DOHH2 (cell line): ENCODE measurements around the gene SETD9.

Source experiments
- H3F3A ChIP-seq: fragments of 200-600 bp; sonication (generic), shearing (Covaris generic); 2 replicates; pipeline ENCODE4 v1.6.0; 2016; ENCODE audit warnings: antibody characterized with exemption, mild to moderate bottlenecking; ENCODE audit not compliant: control insufficient read depth, insufficient read depth
- H3K27ac ChIP-seq: fragments of 200-600 bp; sonication (generic); 2 replicates; pipeline ENCODE4 v1.5.1; 2014; ENCODE audit warnings: low read depth, mild to moderate bottlenecking, low read length, moderate library complexity
- H3K27me3 ChIP-seq: fragments of 200-600 bp; sonication (generic); 2 replicates; pipeline ENCODE4 v1.6.1; 2014; ENCODE audit warnings: mild to moderate bottlenecking, low read length, mixed read lengths; ENCODE audit not compliant: control insufficient read depth
- H3K36me3 ChIP-seq: fragments of 200-600 bp; sonication (generic); 2 replicates; pipeline ENCODE4 v1.6.1; 2014; ENCODE audit warnings: mild to moderate bottlenecking, low read length, moderate library complexity, mixed read lengths; ENCODE audit not compliant: control insufficient read depth
- H3K4me1 ChIP-seq: fragments of 200-600 bp; sonication (generic); 2 replicates; pipeline ENCODE4 v1.6.1; 2014; ENCODE audit warnings: mild to moderate bottlenecking, low read length, mixed read lengths; ENCODE audit not compliant: control insufficient read depth
- H3K4me2 ChIP-seq: fragments of 200-600 bp; sonication (generic); 2 replicates; pipeline ENCODE4 v1.6.0; 2014; ENCODE audit warnings: mild to moderate bottlenecking, low read length, moderate library complexity
- H3K4me3 ChIP-seq: fragments of 200-600 bp; sonication (generic); 2 replicates; pipeline ENCODE4 v1.5.1; 2014; ENCODE audit warnings: mild to moderate bottlenecking, low read length, mixed read lengths
- H3K79me2 ChIP-seq: fragments of 200-600 bp; sonication (generic); 2 replicates; pipeline ENCODE4 v1.6.1; 2014; ENCODE audit warnings: mild to moderate bottlenecking, low read length, mixed read lengths; ENCODE audit not compliant: control insufficient read depth
- H3K9me2 ChIP-seq: fragments of 200-600 bp; sonication (generic); replicated peaks from 2 replicates; pipeline ENCODE4 v1.6.1; 2014; ENCODE audit warnings: mild to moderate bottlenecking, low read length, mixed read lengths; ENCODE audit not compliant: control insufficient read depth
- H3K9me3 ChIP-seq: fragments of 200-600 bp; sonication (generic); 2 replicates; pipeline ENCODE4 v1.6.1; 2014; ENCODE audit warnings: antibody characterized with exemption, low read length, mixed read lengths; ENCODE audit not compliant: control insufficient read depth, insufficient read depth
- H4K20me1 ChIP-seq: fragments of 200-600 bp; sonication (generic); 2 replicates; pipeline ENCODE4 v1.6.0; 2014; ENCODE audit warnings: low read depth, mild to moderate bottlenecking, antibody characterized with exemption, low read length, moderate library complexity; ENCODE audit not compliant: control insufficient read depth, insufficient read depth
- EZH2phosphoT487 ChIP-seq: fragments of 200-600 bp; sonication (generic); IDR thresholded peaks from 2 replicates; pipeline ENCODE4 v1.6.1; 2017; ENCODE audit warnings: borderline replicate concordance, mild to moderate bottlenecking, antibody characterized with exemption, low read length, moderate library complexity, mixed read lengths
- TF ChIP-seq, protein P1 (sequence below): fragments of 200-600 bp; sonication (generic); IDR thresholded peaks from one replicate; pipeline ENCODE4 v1.5.1; 2014; ENCODE audit warnings: antibody characterized with exemption, mild to moderate bottlenecking, low read depth, low read length; ENCODE audit not compliant: poor library complexity, severe bottlenecking

SETD9 gene

DNA sequence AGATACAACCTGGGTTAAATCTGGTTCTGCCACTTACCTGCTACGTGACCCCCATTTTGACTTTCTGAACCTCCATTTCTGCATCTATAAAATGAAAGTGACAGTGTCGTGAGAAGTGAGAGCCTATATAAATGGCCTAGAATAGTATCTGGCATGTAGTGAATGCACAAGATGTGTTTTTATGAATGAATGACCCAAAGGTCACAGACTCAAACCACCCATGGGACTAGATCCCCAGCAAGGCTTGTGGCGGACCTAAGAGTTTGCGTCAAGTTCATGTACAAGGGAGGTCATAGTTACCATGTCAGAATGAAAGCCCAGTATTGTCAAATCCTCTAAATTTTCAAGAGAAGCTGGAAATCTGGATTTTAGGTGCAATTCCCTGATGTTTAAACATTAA, 11.2 kb upstream of the SETD9 start:
- no peaks in the 10 kb centered on the region for H4K20me1 ChIP-seq
- H3K4me2 ChIP-seq, result no peak overlapping the region
- H3K27me3 ChIP-seq, result no peaks in the 10 kb centered on the region
- no peak for TF ChIP-seq EZH2phosphoT487
- TF ChIP-seq, protein P1, sequence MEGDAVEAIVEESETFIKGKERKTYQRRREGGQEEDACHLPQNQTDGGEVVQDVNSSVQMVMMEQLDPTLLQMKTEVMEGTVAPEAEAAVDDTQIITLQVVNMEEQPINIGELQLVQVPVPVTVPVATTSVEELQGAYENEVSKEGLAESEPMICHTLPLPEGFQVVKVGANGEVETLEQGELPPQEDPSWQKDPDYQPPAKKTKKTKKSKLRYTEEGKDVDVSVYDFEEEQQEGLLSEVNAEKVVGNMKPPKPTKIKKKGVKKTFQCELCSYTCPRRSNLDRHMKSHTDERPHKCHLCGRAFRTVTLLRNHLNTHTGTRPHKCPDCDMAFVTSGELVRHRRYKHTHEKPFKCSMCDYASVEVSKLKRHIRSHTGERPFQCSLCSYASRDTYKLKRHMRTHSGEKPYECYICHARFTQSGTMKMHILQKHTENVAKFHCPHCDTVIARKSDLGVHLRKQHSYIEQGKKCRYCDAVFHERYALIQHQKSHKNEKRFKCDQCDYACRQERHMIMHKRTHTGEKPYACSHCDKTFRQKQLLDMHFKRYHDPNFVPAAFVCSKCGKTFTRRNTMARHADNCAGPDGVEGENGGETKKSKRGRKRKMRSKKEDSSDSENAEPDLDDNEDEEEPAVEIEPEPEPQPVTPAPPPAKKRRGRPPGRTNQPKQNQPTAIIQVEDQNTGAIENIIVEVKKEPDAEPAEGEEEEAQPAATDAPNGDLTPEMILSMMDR, result no peak
- no peaks in the 10 kb centered on the region for H3K79me2 ChIP-seq
- no peaks in the 10 kb centered on the region for H3K4me1 ChIP-seq
- no peaks in the 10 kb centered on the region for H3K9me3 ChIP-seq
- H3K4me3 ChIP-seq, result no peak overlapping the region
- no peaks in the 10 kb centered on the region for H3K9me2 ChIP-seq
- no peak overlapping the region for H3K27ac ChIP-seq
- H3F3A ChIP-seq, result no peaks in the 10 kb centered on the region; the same call in 1 of the 2 replicates
- H3K36me3 ChIP-seq, result peaks cover 18% of the 10 kb centered on the region

DNA sequence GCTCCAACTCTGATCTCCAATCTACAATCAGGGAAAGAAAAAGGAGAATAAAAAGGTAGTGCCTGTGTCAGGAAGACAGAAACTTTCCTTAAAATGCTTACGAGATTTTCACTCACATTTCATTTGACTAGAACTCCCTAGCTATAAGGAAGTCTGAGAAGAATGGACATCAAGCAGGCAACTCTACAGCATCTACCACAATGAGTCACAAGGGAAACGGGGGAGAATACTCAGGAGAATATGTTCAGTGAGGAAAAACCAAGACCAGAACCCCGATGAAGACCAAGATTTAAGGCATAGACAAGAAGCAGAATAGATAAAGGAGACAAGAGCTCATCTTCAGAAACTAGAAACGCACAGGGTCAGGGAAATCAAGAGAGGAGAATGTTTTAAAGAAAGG, 9.0 kb upstream of the SETD9 start:
- no peaks in the 10 kb centered on the region; the same call in 1 of the 2 replicates for H3F3A ChIP-seq
- no peak for TF ChIP-seq EZH2phosphoT487
- TF ChIP-seq, protein P1, result no peak
- H3K4me3 ChIP-seq, result no peak overlapping the region
- H3K9me3 ChIP-seq, result no peaks in the 10 kb centered on the region
- no peak overlapping the region for H3K27ac ChIP-seq
- no peaks in the 10 kb centered on the region for H3K4me1 ChIP-seq
- no peaks in the 10 kb centered on the region for H3K9me2 ChIP-seq
- H3K4me2 ChIP-seq, result no peak overlapping the region
- H3K36me3 ChIP-seq, result no peaks in the 10 kb centered on the region
- H4K20me1 ChIP-seq, result no peaks in the 10 kb centered on the region
- no peaks in the 10 kb centered on the region for H3K79me2 ChIP-seq
- no peaks in the 10 kb centered on the region for H3K27me3 ChIP-seq

DNA sequence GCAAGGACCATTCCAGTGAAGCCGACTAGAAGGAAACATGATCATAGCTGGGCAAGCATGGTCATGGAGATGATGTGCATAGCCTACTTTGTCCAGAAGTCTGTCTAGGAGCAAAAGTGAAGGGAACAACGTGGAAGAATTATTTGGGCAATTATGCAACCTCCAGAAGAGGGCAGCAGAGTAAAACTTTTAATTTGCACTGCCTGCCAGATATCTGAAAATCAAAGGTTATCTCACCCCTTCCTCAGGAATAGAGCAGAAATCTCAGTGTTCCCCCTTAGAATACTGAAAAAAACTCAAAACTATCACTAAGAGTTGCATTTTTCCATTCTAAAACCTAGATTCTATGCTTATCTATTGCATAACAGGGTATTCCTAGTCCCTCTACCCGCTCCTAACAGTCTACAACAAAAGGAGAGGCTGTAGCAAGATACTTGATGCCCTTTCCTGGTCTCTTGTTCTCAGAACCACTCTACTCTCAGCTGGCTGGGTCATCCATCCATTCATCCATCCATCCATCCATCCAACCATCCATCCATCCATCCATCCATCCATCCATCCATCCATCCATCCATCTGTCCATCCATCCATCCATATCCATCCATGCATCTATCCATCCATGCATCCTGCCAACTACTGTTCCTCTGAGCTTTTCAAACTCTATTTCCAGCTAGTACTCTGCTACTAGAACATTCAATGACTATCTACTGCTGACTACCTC, 8.4 kb upstream of the SETD9 start:
- no peak overlapping the region for H3K4me2 ChIP-seq
- no peaks in the 10 kb centered on the region for H3K9me2 ChIP-seq
- H3K9me3 ChIP-seq, result no peaks in the 10 kb centered on the region
- no peak overlapping the region for H3K27ac ChIP-seq
- no peak overlapping the region for H3K4me3 ChIP-seq
- no peaks in the 10 kb centered on the region for H4K20me1 ChIP-seq
- no peaks in the 10 kb centered on the region for H3K4me1 ChIP-seq
- TF ChIP-seq EZH2phosphoT487, result no peak
- TF ChIP-seq, protein P1, result peak; percentile 78
- H3K36me3 ChIP-seq, result no peaks in the 10 kb centered on the region
- H3F3A ChIP-seq, result no peaks in the 10 kb centered on the region; the same call in none of the 2 replicates
- no peaks in the 10 kb centered on the region for H3K27me3 ChIP-seq
- H3K79me2 ChIP-seq, result no peaks in the 10 kb centered on the region
